ENCODE results near the gene ASPA. TPM values are rescaled to one million over a fixed set of nuclear protein-coding genes. Genes with fewer than 3 reads are reported as not detected.

The ASPA gene
- total RNA-seq, 2 experiments from 2014 or later, result not detected

DNA sequence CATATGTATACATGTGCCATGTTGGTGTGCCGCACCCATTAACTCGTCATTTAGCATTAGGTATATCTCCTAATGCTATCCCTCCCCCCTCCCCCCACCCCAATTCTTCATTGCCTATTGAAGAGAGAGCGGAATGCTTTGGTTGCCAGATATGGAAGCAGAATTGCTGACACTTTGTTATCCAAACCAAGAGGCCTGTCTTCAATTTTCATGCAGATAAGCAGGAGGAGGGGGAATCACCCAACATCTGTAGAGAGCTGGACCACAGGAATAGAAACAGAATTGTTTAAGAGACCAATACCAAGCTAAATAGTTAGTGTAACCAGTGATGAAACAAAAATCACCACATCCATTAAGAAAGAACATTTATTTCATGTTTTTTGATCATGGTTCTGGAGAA, 7.1 kb downstream of the ASPA start:
- DNase-seq (no peak), ATAC-seq (no peak)
- CTCF ChIA-PET, result no interaction called here
- Mint-ChIP-seq H3K36me3 (no peaks in the 10 kb centered on the region), H3K4me1 (no peaks in the 10 kb centered on the region), H3K9me3 (ENCODE audit: low read depth) (no peaks in the 10 kb centered on the region), H3K27me3 (peaks cover 47% of the 10 kb centered on the region), H3K27ac (no peak overlapping the region), H3K4me3 (no peak overlapping the region)

DNA sequence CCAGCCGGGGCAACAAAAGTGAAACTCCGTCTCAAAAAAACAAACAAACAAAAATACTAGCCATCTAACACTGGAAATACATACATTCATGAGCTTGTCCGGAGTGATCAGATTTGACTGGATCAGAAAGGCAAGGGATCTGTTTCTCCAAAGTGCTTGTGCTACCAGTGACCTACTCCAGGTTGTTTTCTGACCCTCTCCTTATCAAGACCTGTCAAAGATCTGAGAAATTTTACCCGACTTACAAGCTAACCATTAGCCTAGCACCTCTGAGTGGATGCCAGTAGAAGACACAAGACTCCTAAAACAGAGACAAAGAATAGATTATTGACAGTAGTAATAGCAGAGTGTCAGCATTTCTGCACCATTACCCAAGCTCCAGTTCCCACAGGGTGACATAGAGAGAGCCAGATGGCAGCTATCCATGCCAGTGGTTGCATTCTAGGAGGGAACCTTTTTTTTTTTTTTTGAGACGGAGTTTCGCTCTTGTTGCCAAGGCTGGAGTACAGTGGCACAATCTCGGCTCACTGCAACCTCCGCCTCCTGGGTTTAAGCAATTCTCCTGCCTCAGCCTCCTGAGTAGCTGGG, 9.8 kb downstream of the ASPA start:
- Mint-ChIP-seq H3K9me3 (ENCODE audit: low read depth) (no peaks in the 10 kb centered on the region), H3K4me3 (no peak overlapping the region), H3K4me1 (no peaks in the 10 kb centered on the region), H3K27ac (no peak overlapping the region), H3K27me3 (peaks cover 55% of the 10 kb centered on the region), H3K36me3 (no peaks in the 10 kb centered on the region)
- CTCF ChIA-PET, result no interaction called here
- ATAC-seq (no peak), DNase-seq (no peak)

DNA sequence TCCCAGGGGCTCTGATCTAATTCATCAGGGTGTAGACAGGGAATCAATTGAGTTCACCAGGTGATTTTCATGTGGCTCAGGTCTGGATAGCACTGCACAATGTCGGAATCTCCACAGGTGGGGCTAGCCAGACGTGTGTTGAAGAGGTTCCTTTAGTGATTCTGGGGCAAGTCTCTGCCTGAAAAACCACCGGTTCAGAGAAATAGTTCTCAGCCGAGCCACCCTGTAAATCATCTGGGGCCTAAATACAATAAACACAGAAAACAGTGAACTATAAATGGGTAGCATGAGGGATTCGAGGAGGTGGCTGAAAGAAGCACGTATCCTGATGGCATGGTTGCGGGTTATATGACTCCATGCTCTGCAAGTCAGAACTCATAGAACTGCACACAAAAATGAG, 21.3 kb downstream of the ASPA start:
- no peak for DNase-seq
- Mint-ChIP-seq H3K27me3 (peaks cover 9% of the 10 kb centered on the region), H3K4me3 (no peak overlapping the region), H3K4me1 (no peaks in the 10 kb centered on the region), H3K36me3 (no peaks in the 10 kb centered on the region), H3K27ac (no peak overlapping the region), H3K9me3 (ENCODE audit: low read depth) (no peaks in the 10 kb centered on the region)
- no peak for ATAC-seq
- CTCF ChIA-PET, result no interaction called here

DNA sequence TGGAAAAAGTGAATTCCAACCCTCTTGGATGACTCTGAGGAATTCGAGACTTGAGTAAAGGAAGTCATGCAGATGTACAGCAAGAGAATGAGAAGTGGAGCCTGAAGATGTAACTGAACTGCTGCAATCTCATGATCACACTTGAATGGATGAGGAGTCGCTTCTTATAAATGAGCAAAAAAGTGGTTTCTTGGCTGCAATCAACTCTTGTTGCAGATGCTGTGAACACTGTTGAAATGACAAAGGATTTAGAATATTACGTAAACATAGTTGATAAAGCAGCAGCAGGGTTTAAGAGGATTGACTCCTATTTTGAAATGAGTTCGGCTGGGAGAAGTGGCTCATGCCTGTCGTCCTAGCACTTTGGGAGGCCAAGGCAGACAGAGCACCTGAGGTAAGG, 25.5 kb downstream of the ASPA start:
- CTCF ChIA-PET, result no interaction called here
- Mint-ChIP-seq H3K4me3 (no peak overlapping the region), H3K36me3 (no peaks in the 10 kb centered on the region), H3K27me3 (peaks cover 5% of the 10 kb centered on the region), H3K4me1 (no peaks in the 10 kb centered on the region), H3K27ac (no peak overlapping the region), H3K9me3 (ENCODE audit: low read depth) (no peaks in the 10 kb centered on the region)
- DNase-seq (no peak), ATAC-seq (no peak)

DNA sequence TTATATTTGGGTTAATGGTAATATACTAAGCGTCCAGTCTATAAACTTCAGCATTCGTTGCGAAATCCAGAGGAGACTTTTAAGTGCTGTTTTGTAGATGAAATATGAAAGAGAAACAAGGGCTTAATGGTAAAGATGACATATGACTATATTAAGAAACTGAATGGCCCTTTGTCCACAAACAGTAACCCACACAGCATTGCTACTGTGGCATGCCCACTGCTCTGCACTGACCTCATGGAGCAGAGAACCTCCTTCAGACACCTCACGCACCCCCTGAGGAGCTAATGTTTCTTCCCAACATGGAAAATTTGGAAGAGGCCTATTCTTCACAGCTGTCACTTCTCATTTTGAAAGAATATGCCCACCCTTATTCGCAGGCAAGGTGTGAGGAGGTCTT, 26.7 kb downstream of the ASPA start:
- Mint-ChIP-seq H3K4me1 (no peaks in the 10 kb centered on the region), H3K27me3 (peaks cover 6% of the 10 kb centered on the region), H3K27ac (no peak overlapping the region), H3K36me3 (no peaks in the 10 kb centered on the region), H3K4me3 (no peak overlapping the region), H3K9me3 (ENCODE audit: low read depth) (no peaks in the 10 kb centered on the region)
- no peak for ATAC-seq
- CTCF ChIA-PET, result interaction anchor here (1.0 kb wide), 1 partner anchor 15 kb away, joined by 3 read pairs; no protein-coding TSS in a partner anchor
- DNase-seq, result no peak

DNA sequence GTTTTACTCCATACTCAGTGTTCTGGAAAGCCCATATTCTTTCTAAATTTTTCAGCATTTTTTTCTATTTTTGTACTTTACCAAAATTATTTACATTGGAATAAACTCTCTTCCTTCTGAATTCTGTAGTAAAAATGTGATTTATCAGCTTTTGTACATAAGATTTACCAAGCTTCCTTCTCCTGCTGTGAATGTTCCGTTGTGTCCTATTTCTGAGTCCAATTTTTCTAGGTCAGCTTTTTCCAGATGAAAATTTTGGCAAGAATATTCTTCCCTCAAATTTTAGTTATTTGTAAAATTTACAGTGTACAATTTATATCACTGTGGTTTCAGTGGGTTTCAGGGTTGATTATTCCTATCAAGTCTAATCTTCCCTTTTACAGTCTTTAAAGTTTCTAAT, 27.5 kb downstream of the ASPA start:
- CTCF ChIA-PET, result no interaction called here
- Mint-ChIP-seq H3K4me1 (no peaks in the 10 kb centered on the region), H3K4me3 (no peak overlapping the region), H3K9me3 (ENCODE audit: low read depth) (no peaks in the 10 kb centered on the region), H3K36me3 (no peaks in the 10 kb centered on the region), H3K27ac (no peak overlapping the region), H3K27me3 (peaks cover 8% of the 10 kb centered on the region)
- ATAC-seq (no peak), DNase-seq (no peak)

DNA sequence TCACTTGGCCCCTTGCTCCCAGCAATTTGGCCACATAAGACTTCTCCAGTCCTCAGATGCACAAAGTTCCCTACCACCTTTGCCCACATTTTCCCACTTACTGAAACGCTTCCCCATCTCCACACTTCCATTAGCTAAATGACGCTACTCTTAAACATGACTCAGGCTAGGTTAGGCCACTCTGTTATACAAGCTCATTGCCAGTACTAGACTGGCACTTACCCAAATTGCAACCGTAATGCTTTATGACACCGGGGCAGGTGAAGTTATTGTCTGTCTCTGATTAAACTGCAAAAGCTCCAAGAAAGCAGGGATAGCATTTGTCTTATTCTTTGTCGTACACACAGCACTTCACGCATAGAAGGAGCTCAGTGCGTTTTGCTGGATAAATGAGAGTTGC, 29.2 kb downstream of the ASPA start:
- ATAC-seq, result no peak

DNA sequence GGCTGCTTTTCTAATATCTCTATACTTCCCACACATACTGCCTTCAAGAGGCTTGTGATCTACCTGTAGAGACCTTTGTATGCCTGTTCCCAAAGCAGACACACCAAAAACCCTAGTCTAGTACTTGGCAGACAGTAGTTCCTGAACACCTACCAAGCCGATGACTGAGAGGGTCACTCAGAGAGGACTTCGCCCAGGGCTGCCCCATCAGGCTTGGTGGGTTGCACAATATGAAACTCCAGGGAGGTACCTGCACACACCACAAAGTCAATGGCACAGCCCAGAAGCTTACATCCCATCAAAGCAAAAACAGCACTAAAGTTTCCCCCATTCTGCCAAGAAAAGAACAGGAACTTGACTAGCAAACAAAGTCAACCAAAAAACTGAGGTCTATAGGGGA, 30.3 kb downstream of the ASPA start:
- Mint-ChIP-seq H3K4me3 (no peak overlapping the region), H3K27ac (no peak overlapping the region), H3K9me3 (ENCODE audit: low read depth) (peaks cover 3% of the 10 kb centered on the region), H3K4me1 (no peaks in the 10 kb centered on the region), H3K36me3 (no peaks in the 10 kb centered on the region), H3K27me3 (peaks cover 7% of the 10 kb centered on the region)
- no peak for ATAC-seq
- no peak for DNase-seq
- CTCF ChIA-PET, result no interaction called here

More for the DNA sequence above, 29.2 kb downstream of the ASPA start:
- CTCF ChIA-PET, result no interaction called here
- no peak overlapping the region for H3K27ac Mint-ChIP-seq
- no peaks in the 10 kb centered on the region for H3K4me1 Mint-ChIP-seq
- no peak overlapping the region for H3K4me3 Mint-ChIP-seq
- no peak for DNase-seq
- no peaks in the 10 kb centered on the region for H3K36me3 Mint-ChIP-seq
- peaks cover 3% of the 10 kb centered on the region for H3K9me3 Mint-ChIP-seq (ENCODE audit: low read depth)
- peaks cover 8% of the 10 kb centered on the region for H3K27me3 Mint-ChIP-seq

DNA sequence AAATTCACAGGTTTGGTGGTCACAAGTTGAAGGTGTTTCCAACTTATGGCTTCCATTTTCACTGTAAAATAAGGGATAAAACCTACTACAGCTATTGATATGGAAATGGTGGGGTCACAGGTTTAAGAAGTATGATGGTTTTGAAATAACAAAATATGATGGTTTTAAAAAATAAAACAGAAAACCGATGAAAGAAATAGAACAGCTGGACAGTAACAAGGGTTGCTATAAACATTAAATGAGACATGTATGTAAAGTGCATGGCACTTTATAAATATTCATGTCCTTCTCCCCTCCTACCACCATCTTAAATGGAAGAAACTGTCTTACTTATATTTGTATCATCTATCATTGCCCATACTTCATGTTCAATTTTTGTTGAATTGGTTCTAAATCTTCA, 31.3 kb downstream of the ASPA start:
- H3K4me1 Mint-ChIP-seq, result no peaks in the 10 kb centered on the region

DNA sequence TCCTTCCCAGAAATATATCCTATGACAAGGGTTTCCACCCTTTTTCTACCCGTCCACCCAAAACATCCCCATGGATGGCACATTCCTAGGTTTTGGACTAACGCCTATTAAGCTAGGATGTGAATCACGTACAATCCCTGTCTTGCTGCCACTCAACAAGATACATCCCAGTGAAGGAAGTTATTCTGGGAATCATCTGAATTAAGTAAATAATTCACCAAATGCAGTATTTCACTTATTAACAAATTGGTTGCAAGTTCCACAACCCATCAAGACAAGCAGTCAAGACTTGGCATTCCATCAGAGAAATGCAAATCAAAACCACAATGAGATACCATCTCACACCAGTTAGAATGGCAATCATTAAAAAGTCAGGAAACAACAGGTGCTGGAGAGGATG, 32.1 kb downstream of the ASPA start:
- DNase-seq, result no peak
- no peak for ATAC-seq
- H3K4me1 Mint-ChIP-seq, result no peaks in the 10 kb centered on the region
- CTCF ChIA-PET, result no interaction called here
- no peak overlapping the region for H3K4me3 Mint-ChIP-seq
- peaks cover 3% of the 10 kb centered on the region for H3K27me3 Mint-ChIP-seq
- no peak overlapping the region for H3K27ac Mint-ChIP-seq
- H3K9me3 Mint-ChIP-seq (ENCODE audit: low read depth), result peaks cover 3% of the 10 kb centered on the region
- H3K36me3 Mint-ChIP-seq, result no peaks in the 10 kb centered on the region

More for the DNA sequence above, 31.3 kb downstream of the ASPA start:
- H3K4me3 Mint-ChIP-seq, result no peak overlapping the region
- no peak for ATAC-seq
- peaks cover 3% of the 10 kb centered on the region for H3K27me3 Mint-ChIP-seq
- peaks cover 3% of the 10 kb centered on the region for H3K9me3 Mint-ChIP-seq (ENCODE audit: low read depth)
- H3K36me3 Mint-ChIP-seq, result no peaks in the 10 kb centered on the region
- no peak overlapping the region for H3K27ac Mint-ChIP-seq
- DNase-seq, result no peak
- CTCF ChIA-PET, result interaction anchor here (0.6 kb wide), 1 partner anchor 80 kb away, joined by 3 read pairs; no protein-coding TSS in a partner anchor

DNA sequence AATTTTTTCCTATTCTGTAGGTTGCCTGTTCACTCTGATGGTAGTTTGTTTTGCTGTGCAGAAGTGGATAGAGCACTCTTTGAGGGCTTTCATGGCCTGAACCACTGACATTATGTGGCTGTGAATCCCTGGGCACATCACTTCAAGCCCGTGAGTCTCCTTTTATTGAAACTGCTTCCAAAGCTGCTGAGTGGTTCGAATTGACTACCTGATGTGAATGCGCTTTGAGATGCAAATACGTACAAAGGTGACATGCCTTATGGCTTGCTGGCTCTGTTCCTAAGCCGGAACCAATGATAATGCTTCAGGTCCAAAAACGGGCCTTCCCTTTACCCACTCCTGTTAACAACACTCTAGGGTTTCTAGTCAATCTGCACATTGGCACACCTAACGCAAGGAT, 34.3 kb downstream of the ASPA start:
- Mint-ChIP-seq H3K27me3 (peaks cover 3% of the 10 kb centered on the region), H3K4me1 (no peaks in the 10 kb centered on the region), H3K27ac (no peak overlapping the region), H3K4me3 (no peak overlapping the region), H3K9me3 (ENCODE audit: low read depth) (peaks cover 3% of the 10 kb centered on the region), H3K36me3 (no peaks in the 10 kb centered on the region)
- CTCF ChIA-PET, result no interaction called here
- no peak for DNase-seq
- ATAC-seq, result no peak

DNA sequence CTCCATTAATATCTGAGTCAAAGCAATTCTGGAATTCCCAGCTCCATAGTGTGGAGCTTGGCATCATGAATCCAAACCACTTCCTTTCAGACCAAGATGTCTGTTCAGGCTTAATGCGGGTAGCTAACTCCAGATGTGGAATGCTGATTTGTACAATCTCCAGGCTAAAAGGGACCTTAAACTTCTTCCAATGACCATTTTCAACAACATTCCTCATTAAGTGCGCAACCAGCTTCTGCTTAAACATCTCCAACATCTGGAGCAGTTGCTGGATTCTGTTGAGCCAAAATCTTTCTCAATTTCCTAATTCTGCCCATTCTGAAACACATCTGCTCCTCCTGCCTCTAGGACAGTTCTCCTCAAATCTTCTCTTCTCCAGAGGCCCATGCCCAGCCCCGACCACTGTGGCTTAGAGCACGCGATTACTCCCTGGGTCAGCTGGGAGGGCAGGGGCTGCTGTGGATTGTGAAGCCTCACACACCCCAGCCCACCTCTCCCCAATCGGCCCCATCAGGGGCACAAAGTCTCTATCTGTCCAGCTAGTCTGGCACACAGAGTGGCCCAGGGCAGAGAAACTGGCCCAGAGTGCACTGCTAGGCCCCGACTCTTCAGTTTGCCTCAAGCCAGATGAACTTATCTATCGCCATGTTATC, 36.2 kb downstream of the ASPA start:
- Mint-ChIP-seq H3K27ac (no peak overlapping the region), H3K4me3 (no peak overlapping the region), H3K9me3 (ENCODE audit: low read depth) (peaks cover 3% of the 10 kb centered on the region), H3K27me3 (peaks cover 3% of the 10 kb centered on the region), H3K36me3 (no peaks in the 10 kb centered on the region), H3K4me1 (no peaks in the 10 kb centered on the region)
- CTCF ChIA-PET, result no interaction called here
- ATAC-seq (no peak), DNase-seq (no peak)

DNA sequence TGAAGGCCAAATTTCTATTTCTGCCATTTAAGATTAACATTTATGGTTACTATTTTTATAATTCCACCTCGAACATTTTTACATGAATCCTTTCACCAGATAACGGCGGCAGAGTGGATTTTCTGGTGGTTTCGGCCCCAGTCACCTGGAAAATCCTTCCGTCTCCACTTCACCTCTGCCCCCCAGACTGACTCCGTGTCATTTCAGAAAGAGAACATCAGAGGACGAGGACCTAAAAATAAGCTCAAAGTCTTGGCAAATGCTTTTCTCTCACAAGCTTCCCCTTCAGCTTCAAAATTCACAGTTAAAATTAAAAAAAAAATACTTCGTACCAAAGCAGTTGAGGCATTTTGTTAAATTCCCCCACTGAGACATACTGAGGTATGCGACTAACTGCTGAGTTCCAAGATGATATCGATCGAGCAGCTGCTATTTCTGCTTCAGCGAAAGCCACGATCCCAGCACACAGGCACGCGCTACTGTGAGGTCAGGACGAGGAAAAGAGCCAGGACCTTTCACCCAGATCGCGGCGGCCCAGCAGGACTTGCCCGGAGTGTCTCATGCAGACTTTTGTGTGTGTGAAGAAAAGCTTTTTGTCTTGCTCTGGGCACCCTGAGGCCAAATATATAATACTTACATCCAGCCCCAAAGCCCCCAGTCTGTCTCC, 36.8 kb downstream of the ASPA start:
- no peak for ATAC-seq
- no peak overlapping the region for H3K27ac Mint-ChIP-seq
- no peak overlapping the region for H3K4me3 Mint-ChIP-seq
- CTCF ChIA-PET, result no interaction called here
- no peaks in the 10 kb centered on the region for H3K4me1 Mint-ChIP-seq
- H3K27me3 Mint-ChIP-seq, result no peaks in the 10 kb centered on the region
- DNase-seq, result no peak
- H3K9me3 Mint-ChIP-seq (ENCODE audit: low read depth), result peaks cover 3% of the 10 kb centered on the region
- no peaks in the 10 kb centered on the region for H3K36me3 Mint-ChIP-seq

DNA sequence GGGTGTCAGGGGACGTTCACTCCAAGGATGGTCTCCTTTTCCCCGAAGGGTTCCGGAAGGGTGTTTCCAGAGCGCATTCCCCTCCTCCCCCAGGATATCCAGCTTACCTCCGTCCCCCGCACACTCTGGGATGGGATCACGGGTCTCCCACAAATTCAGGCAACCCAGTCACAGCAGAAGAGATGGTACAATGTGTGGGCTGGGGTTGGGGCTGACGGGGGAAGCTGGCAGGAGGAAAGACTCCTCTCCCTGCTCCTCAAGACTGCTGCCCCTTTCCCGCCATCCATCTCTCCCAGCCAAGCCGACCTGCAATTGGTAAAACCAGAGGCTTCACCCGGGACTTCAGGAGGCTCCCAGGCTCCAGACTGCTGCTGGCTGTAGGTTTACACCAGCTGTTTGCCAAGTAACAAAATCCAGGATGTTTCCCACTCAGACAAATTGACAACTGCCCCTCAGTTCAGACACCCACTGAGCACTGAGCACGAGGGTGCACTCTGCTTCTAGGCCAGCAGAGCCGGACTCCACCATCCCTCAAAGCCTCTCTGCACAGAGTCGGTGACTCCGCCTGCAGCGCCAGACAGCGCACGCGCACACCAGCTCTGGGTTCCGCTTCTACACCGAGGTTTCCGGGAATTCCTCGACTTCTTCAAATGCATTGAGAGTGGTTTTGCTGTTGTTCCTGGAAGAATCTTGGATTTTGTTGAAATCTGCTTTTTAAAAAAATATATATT, 37.7 kb downstream of the ASPA start:
- CTCF ChIA-PET, result no interaction called here
- Mint-ChIP-seq H3K27ac (no peak overlapping the region), H3K4me1 (no peaks in the 10 kb centered on the region), H3K4me3 (no peak overlapping the region), H3K36me3 (no peaks in the 10 kb centered on the region), H3K27me3 (no peaks in the 10 kb centered on the region), H3K9me3 (ENCODE audit: low read depth) (peaks cover 3% of the 10 kb centered on the region)
- no peak for DNase-seq
- no peak for ATAC-seq

Data from activated CD8-positive, alpha-beta memory T cell treated with anti-CD3 and anti-CD28 coated beads, Interleukin-2, amount 10 ng/mL, durations not matched to agents 7 days and 5 days (primary cell).